Placental pericyte (primary cell): ENCODE measurements around the gene GYPC. TPM values are rescaled to one million over a fixed set of nuclear protein-coding genes. Genes with fewer than 3 reads are reported as not detected.

Source experiments
- small RNA-seq: library from RNA; depleted of rRNA; stranded (forward); fragments of <200 nt; gene quantifications from one replicate; pipeline ENCODE3, GENCODE V24; 2012; ENCODE audit warnings: low replicate concordance
- total RNA-seq: library from RNA; depleted of rRNA; stranded (reverse); fragments of >200 nt; gene quantifications from 2 replicates; pipeline ENCODE4 v1.2.3, GENCODE V29; 2012

Gene GYPC
- 80.3 and 213 TPM in 2 replicates for total RNA-seq

DNA sequence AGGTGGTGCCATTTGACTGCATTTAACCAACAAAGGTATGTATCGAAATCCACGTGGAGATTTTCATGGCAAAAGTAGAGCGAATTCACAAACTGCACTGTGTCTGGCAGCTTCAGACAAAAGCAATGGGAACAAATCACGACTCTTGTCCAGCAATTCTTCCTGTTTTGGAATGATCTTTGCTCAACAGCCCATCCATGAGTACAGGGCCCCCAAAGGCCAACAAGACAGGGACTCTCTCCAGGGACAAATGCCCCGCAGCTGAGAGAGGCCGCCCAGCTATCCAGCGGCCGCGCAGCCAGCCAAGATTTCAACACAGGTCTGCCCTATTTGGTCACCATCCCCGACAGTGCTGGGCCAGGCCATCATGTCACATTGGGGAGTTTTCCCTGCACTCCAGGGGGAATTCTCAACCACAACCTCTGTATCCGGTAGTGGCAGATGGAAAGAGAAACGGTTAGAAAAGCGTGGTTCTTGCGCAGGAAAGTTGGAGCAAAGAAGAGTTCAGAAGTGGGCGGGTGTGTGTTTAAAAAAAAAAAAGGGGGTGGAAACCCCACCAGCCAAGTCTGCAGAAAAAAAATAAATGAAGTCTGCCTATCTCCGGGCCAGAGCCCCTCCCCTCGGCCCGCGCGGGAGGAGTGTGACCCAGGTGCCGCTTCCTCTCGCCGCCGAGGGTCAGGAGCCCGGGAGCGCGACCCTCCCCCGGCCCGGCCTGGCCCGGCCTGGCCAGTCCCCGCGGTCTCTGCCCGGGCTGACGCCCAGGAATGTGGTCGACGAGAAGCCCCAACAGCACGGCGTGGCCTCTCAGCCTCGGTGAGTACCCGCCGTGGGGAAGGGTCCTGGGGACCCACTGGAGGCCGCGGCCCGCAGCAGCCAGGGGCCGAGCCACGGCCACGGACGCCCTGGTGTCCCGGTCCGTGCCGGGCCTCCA lies at the start of gene GYPC:
Gene GYPC, plus strand, starts transcription at position 659 of the 931 bp plus-strand sequence. Its CDS starts 106 bp downstream, at position 765.

Small RNA genes within 50 kb of the gene (small RNA-seq; reads per million reads assigned to genes)
- not detected for gene RNU6-675P

Other genes starting within 250 kb of the GYPC start
- gene TEX51, start 242.7 kb downstream of the GYPC start, total RNA-seq = not detected in 2 replicates